Muscle of back (tissue), 11 donors: ENCODE results near the gene COMTD1. TPM values are rescaled to one million over a fixed set of nuclear protein-coding genes. Genes with fewer than 3 reads are reported as not detected.
"Not testable (repeated sequence)": the region's sequence is repeated elsewhere in the genome, so short reads cannot be mapped to it uniquely, and the experiment has no call there.

Experiments
- DNase-seq, 3 donors: peaks; one replicate each; pipeline versions ENCODE4 v3.0.0 to v3.0.0-alpha.2; 2013
- polyA plus RNA-seq, 10 donors: library from polyadenylated mRNA; unstranded; fragments of 120-200 nt; gene quantifications; one replicate each; pipeline ENCODE4 v1.2.1, GENCODE V29; 2013; ENCODE audit not compliant: insufficient read length in 10 of 10

The COMTD1 gene
- polyA plus RNA-seq, 10 donors: 2.1 to 10.4 (median 4.9) TPM

DNA sequence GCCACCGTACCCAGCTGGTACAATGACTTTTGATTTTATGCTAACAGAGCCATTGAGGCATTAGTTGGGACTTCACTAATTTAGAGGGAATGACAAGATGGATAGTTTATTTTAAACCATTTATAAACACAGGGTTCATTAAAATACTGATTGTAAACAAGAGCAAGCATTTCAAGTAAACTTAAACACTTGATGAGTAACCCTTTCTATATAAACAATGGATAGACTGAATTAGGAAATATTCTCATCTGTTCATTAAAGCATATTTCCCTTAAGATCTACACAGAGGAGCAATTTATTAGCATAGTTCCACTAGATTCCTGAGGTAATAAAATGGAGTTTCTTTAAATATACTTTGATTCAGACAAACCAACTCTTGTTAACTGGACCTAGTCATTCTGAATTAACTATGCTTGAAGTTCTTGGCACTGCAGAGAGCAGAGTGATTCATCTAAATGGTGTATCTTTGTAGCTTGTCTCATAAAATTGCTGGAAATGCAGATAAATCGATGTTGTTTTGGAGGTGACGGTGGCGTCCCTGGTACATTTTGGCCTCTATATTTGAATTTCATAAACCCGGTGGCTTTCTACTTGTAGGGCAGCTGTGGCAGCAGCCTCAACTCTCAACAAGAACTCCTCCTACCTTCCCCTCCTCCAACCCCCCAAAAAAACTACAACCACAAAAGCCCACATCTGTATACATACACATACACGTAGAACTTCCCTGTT lies 40.6 kb downstream of the COMTD1 start:
- DNase-seq: no peak

- DNase-seq: not testable (repeated sequence)
These were observed 41.1 kb downstream of the COMTD1 start for GRCh38 chr10:75194625-75195024.

GRCh38 chr10:75191821-75192568 lies 43.8 kb downstream of the COMTD1 start:
- DNase-seq: peak in 1 of 3 donors; percentile 61

GRCh38 chr10:75189266-75190096 lies 46.3 kb downstream of the COMTD1 start:
- DNase-seq: no peak

- not testable (repeated sequence) for DNase-seq
These were observed 47.2 kb downstream of the COMTD1 start for GRCh38 chr10:75188522-75188921.

DNA sequence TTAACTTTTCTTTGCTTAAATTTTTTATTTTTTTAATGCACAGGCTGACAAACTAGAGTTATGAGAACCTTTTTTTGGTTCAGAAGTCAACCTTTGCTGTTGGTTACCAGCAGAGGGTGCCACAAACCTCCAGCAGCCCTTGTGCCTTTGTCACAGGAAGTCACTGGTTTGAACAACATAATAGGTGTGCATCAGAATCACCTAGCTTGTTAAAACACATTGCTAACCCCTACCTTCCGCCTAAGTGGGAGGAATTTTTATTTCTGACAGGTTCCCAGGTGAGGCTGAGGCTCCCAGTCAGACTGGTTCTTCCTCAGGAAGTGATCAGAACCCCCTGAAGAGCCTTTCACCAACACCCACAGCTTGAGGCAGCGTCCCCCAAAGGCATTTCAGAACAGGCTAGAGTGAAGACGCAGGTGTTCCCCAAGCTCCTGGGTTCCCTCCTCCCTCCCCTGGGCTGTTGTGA lies 47.8 kb downstream of the COMTD1 start:
- DNase-seq: peak in 2 of 3 donors; percentile 27 to 35

DNA sequence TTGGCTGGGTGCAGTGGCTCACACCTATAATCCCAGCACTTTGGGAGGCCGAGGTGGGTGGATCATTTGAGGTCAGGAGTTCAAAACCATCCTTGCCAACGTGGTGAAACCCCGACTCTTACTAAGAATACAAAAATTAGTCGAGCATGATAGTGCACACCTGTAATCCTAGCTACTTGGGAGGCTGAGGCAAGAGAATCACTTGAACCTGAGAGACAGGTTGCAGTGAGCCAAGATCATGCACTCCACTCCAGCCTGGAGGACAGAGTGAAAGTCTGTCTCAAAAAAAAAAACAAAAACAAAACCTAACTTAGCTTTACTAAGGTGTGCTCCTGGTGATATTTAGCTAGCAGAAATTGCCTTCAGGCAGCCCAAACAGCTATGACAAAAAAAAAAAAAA lies 49.4 kb downstream of the COMTD1 start:
- DNase-seq: no peak

Other genes with a start within 250 kb of the COMTD1 start
- gene SAMD8, start 124.3 kb downstream of the COMTD1 start, polyA plus RNA-seq: 10 to 100 TPM in 9 of 10 donors, 1 to 10 TPM in 1; 8.9 to 16.6 (median 13.7) TPM
- gene VDAC2, start 25.2 kb downstream of the COMTD1 start, polyA plus RNA-seq: 100 to 1,000 TPM; 214 to 401 (median 304) TPM
- gene ZNF503, start 165.8 kb upstream of the COMTD1 start, polyA plus RNA-seq: 10 to 100 TPM in 6 of 10 donors, 1 to 10 TPM in 4; 8.3 to 20.4 (median 10.4) TPM
- gene LRMDA, start 195.7 kb upstream of the COMTD1 start, polyA plus RNA-seq: 1 to 10 TPM; 3.6 to 9.3 (median 6.0) TPM